ENCODE data around the gene LTB4R. TPM values are rescaled to one million over a fixed set of nuclear protein-coding genes. Genes with fewer than 3 reads are reported as not detected.
A peak's percentile ranks its signal among the peaks of the same experiment; 100 is the strongest.

The LTB4R gene, protein sequence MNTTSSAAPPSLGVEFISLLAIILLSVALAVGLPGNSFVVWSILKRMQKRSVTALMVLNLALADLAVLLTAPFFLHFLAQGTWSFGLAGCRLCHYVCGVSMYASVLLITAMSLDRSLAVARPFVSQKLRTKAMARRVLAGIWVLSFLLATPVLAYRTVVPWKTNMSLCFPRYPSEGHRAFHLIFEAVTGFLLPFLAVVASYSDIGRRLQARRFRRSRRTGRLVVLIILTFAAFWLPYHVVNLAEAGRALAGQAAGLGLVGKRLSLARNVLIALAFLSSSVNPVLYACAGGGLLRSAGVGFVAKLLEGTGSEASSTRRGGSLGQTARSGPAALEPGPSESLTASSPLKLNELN
- 1 to 10 TPM; 5.2 to 6.9 (median 6.2) TPM for polyA plus RNA-seq (ENCODE audit: insufficient read depth in 1 of 5, insufficient read length in 5 of 5, low replicate concordance in 1 of 5)
- long read RNA-seq, donor 1, partial matches to known transcripts: 0 of 1 reads
- long read RNA-seq, donor 1, other reads (novel, unspliced or antisense): 0 of 1 reads
- long read RNA-seq, donor 2: 0 reads
- long read RNA-seq, donor 3: 0 reads
- long read RNA-seq, donor 4, partial matches to known transcripts: 0 of 1 reads
- long read RNA-seq, donor 4, other reads (novel, unspliced or antisense): 0 of 1 reads
- long read RNA-seq, donor 5, full-length matches to known transcripts: 4 of 4 reads
- long read RNA-seq, donor 5, partial matches to known transcripts: 0 of 4 reads
- long read RNA-seq, donor 5, other reads (novel, unspliced or antisense): 0 of 4 reads
- long read RNA-seq, donor 6, full-length matches to known transcripts: 1 of 1 reads
- long read RNA-seq, donor 6, partial matches to known transcripts: 0 of 1 reads
- long read RNA-seq, donor 6, other reads (novel, unspliced or antisense): 0 of 1 reads
- long read RNA-seq, donor 7, full-length matches to known transcripts: 2 of 2 reads
- long read RNA-seq, donor 7, partial matches to known transcripts: 0 of 2 reads
- long read RNA-seq, donor 7, other reads (novel, unspliced or antisense): 0 of 2 reads
- long read RNA-seq, donor 8, partial matches to known transcripts: 0 of 1 reads
- long read RNA-seq, donor 8, other reads (novel, unspliced or antisense): 0 of 1 reads

DNA sequence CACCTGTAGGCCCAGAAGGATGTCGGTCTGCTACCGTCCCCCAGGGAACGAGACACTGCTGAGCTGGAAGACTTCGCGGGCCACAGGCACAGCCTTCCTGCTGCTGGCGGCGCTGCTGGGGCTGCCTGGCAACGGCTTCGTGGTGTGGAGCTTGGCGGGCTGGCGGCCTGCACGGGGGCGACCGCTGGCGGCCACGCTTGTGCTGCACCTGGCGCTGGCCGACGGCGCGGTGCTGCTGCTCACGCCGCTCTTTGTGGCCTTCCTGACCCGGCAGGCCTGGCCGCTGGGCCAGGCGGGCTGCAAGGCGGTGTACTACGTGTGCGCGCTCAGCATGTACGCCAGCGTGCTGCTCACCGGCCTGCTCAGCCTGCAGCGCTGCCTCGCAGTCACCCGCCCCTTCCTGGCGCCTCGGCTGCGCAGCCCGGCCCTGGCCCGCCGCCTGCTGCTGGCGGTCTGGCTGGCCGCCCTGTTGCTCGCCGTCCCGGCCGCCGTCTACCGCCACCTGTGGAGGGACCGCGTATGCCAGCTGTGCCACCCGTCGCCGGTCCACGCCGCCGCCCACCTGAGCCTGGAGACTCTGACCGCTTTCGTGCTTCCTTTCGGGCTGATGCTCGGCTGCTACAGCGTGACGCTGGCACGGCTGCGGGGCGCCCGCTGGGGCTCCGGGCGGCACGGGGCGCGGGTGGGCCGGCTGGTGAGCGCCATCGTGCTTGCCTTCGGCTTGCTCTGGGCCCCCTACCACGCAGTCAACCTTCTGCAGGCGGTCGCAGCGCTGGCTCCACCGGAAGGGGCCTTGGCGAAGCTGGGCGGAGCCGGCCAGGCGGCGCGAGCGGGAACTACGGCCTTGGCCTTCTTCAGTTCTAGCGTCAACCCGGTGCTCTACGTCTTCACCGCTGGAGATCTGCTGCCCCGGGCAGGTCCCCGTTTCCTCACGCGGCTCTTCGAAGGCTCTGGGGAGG is at the start of gene LTB4R:
LTB4R (plus strand) TSS at position 857 of the 959 bp plus-strand sequence. CDS start 4,150 bp downstream, outside the sequence.
- DNase-seq: peak; percentile 77 to 82

DNA sequence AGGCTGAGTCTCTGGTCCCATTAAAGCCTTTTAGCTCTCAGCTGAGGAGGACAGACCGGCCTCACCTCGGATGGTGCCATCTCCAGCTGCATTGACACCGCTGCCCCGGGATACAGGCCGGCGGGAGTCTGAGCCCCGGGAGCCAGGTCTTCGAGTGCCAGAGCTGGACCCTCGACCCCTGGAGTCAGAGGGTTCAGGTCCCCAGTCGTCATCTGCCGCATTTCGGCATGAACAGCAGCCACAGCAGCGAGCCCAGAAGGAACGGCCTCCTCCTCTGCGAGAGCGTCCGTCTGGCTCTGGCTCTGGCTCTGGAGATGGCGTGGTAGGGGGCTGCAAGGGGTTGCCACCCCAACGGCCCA is 49.4 kb upstream of the LTB4R start:
- no peak for DNase-seq

DNA sequence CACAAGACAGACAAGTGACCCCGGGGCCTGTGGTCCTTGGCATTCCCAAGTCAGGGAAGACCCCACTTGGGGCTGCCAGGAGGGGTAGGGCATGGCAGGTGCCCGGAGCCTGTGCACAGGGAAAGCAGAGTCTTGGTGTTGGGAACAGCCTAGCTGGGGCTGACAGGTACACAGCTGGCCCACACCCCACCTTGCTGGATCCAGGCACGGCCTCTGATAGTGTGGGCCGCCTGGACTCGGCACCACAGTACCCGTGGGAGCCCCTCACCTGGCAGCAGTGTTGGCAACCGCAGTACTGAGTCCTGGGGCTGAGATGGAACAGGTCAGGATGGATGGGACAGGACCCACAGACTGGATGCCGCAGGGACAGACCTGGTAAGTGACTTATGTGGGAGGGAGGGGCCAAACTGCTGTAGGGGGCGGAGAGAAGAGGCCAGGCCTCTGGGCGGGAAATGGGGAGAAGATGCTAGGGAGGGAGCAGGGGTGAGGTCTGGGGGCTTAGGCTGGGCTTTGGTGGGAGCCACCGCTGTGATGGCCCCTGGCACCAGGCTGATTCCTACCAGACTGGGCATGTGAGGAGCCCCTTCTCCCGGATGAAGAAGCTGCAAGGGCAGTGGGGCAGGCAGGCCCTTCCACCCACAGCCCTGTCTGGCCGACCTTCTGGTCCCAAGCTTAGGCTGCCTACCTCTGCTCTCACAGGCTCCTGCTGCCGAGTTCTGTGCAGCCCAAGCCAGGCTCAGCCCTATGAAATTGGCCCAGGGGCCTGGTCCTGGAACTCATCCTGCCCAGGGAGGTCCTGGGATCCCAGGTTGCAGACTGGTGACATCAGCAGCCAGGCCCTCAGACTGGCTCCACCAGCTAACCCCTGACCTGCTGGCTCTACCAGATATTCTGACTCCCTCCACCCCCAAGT is 48.2 kb upstream of the LTB4R start, which contains the start of gene TGM1:
TGM1 (minus strand) TSS at position 357 of the 913 bp plus-strand sequence. CDS start 825 bp downstream, outside the sequence.
- no peak for DNase-seq

DNA sequence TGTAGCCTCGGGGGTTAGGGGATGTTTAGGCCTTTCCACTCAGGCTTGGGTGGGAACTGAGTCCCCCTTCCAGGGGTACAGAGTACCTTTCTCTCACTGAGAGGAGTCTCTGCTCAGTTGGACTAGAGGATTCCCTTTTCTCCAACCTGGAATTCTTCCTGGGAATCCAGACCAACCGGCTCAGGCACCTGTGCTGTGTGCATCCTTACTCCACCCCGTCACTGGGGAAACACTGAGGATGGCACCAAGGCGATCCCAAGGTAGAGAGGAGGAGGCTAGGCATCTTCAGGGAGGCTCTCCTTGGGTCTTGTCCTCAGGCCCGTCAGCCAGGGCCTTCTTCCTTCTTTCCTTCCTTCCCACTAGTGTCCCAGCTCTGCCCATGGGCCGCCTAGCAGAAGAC is 47.5 kb upstream of the LTB4R start:
- DNase-seq: no peak

DNA sequence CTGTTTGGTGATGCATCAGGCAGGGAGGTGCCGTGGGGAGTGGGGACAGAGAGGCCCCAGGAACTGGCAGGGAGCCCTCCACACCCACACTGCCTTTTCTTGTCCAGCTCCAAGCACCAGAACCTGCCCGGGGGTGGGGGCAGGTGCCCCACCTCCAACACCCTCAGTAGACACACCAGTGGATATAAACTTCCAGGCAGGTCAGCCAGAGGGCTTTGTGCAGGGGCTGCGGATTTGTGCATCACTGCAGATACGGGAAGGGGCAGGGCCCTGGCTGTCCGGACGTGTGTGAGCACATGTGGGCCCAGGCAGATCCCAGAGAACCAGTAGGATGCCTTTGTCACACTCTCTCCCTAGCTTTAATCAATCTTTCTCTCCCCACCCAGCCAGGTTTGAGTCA is 47.0 kb upstream of the LTB4R start:
- DNase-seq: no peak

DNA sequence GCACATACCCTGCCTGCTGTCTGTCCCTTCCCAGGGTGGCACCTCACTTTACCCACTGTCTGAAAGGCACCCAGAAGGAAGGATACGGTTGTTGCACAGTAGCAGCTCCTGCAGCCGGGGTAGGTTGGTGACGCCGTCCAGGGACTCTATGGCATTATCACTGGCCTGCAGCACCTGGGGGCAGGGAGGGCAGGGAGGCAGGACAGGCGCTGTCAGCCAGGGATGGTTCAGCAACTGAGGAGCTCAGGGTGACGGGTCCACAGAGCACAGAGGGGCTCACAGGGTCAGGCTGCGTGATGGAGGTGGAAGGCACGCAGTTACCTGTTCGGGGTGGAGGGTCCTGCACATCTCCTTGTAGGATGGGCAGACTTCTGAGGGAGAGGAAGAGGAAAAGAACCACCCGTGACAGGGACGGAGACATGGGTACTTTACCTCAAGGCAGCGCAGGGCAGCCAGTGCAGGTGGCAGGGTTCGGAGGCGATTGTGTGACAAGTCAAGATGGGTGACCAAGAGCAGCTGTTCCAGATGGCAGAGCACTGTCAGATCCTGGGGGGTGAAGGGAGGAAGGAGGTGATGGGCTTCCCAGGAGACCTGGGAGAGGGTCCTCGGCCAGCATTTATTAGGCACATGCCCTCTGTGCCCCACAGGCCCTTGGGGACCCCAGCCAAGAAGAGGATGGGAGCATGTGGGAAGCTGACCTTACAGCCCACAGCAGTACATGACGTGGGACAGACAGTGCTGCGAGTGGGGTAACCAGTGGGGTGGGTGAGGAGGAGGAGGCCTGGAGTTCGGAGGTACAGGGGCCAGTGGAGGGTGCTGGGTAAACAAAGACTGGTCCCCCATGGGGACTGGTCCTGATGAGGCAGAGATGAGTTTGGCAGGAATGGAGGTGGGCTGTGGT is 44.7 kb upstream of the LTB4R start:
- no peak for DNase-seq

DNA sequence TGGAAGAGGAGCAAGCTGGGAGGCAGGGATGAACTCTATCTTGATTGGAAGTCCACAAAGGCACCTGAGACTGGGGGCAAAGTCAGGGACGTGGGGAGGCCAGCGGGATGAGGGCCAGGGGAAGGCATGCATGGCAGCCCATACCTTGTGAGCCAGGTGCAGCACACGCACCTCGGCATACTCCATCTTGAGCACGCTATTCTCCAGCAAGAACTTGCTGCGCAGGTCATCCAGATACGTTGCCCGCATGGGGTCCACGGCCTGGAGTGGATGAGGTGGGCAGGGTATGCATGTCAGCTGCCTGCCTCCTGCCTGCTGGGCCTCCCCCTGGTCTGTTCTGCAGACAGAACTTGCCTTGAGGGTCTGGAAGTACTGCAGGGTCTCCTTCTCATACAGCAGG is 43.8 kb upstream of the LTB4R start:
- DNase-seq: no peak

DNA sequence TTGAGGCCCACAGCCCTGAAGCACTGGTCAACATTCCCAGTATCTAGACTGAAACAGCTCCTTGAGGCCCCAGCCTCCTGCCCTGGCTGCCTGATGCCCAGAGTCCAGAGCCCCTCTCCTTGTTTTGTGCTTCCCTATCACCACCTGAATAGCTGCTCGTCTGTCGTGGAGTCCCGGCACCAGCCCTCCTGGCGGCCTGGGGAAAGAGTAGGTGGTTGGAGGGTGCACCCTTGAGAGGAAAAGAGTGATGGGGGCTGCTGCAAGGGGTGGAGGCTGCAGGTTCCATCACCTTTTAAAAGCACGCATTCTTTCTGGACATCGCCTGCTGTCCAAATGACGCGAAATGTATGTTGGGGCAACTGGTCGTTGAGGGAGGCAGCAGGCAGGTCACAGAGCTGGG is 43.1 kb upstream of the LTB4R start:
- DNase-seq: no peak

DNA sequence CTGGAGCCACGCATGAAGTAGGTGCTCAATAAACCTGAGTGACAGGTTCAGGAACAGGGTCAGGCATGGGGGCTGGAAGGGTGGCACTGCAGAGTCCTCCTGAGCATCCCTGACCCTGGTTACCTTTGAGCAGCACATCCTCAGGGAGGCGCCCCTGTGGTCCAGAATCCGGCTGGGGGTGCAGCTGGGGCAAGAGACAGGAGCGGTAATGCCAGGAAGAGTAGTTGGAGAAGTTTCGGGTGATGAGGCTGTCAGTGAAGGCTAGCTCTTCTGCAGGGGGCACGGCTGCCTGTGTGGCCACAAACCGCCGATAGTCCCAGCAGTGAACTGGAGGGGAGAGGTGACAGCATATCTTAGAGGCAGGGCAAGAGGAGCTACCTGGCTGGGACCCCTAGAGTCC is 41.9 kb upstream of the LTB4R start:
- DNase-seq: no peak

DNA sequence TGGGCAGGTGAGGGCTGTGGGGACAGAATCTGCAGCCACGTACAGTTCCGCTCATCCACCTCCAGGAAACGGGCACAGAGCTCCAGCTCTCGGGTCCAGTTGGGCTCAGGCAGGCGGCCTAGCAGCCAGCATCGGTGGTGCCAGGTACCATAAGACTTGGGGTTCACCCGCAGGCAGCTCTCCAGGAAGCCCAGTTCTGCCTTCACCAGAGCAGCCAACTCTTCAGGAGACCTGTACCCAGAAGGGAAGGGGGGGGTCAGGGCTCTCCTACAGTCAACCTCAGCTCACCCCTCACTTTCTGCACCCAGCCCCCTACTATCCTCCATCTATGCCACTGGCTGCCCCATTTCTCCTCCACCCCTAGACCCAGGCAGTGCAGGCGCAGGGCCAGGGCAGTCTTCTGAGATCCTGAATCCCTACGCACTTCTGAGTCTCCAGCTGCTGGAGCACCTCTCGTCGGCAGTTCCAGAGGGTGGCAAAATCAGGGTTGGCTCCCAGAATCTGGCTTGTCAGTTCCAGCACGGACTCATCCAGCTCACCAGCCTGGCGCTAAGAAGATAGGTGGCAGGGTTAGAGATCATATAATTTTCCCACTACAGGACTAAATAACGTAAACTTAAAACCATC is 41.3 kb upstream of the LTB4R start:
- no peak for DNase-seq

DNA sequence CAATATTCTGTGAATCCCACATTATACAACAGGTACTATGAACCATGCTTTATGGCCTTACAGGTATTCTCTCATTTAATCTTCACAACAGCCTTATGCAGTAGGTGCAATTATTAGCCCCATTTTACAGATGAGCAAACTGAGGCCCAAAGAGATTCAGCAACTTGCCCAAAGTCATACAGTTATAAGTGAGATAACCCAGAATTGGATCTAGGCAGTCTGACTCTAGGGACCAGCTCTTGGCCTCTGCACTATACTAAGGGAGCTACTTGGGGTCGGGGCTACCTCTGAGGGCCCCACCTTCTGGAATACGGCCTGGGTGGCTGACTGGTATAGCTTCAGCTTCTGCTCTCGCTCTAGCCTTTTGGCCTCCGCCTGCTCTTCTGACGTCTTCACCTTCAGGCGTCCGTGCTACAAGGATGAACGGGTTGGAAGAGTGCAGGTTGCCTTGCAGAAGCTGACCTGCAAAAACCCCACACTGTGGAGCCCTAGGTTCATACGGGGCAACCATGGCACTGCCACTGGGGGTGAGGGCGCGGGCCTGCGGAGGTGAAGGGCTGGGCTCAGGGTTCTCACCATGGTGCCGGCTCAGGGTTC is 40.7 kb upstream of the LTB4R start:
- DNase-seq: no peak

DNA sequence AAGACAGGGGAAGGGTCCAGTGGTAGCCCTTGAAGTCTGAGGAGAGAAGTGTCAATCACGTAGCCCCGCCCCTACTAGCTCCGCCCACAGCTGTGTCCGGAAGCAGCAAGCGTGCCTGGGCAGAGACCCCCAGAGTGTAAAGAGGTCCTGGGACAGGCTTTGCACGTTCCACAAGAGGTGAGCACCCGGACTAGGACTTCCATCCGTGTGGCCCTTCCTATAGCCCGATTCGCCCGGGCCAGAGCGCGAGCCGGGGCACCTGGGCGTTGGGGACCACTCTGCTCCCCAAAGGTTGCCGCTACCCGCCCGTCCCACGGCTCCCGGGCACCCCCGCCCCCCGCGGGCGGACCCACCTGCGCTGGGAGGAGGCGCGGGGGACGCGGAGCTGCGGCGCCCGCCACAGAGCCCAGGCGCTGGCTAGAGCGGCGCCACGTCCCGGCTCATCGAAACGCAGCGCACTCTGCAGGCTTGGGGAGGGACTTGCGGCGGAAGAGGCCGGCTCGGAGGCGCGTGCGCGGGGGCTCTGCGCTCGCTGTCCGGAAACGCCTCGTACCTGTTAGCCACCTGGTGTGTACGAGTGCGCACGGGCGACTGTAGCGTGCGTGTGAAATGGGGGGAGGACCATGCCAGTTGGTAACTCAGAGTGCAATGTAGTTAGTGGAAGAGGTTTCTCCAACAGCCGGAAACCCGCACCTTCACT is 40.0 kb upstream of the LTB4R start, which contains the start of gene RABGGTA:
RABGGTA (minus strand) TSS at position 464 of the 700 bp plus-strand sequence. CDS start 482 bp downstream, outside the sequence.
- DNase-seq: peak; percentile 82 to 83

DNA sequence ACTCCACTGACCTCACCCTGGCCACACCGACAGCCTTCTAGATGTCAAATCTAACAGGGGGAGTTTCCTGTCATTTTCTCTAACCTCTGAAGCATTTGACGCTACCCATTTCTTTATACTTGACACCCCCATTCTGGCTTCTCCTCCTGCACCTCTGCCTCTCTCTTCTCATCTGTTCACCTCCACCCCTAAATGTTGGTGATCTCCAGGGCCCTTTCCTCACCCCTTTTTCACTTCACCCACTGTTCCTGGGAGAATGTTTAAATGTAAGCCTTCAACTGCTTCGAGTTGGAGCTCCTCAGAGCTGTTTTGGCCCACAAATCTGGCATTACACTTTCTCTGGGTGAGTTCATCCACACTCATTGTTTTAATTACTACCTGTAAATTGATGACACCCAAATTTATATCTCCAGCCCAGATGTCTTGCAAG is 39.5 kb upstream of the LTB4R start:
- DNase-seq: peak in 1 of 2 donors; percentile 28

DNA sequence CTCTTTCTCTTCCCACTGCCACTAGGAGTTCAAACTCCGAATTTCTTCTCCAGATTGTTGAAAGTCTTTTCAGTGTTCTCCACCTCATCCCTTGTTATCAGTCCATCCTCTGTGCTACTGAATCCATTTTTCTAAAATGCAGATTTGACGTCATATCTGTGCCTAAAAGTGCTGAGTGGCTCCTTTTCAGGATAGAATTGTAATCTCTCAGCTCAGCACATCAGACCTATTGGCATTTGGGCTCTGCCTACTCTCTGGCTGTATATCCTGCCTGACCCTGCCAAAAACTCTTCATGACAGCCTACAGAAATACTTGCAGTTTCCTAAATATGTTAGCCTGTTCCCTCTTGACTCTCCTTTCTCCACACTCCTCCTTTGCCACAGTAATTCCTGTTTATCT is 38.8 kb upstream of the LTB4R start:
- no peak for DNase-seq

DNA sequence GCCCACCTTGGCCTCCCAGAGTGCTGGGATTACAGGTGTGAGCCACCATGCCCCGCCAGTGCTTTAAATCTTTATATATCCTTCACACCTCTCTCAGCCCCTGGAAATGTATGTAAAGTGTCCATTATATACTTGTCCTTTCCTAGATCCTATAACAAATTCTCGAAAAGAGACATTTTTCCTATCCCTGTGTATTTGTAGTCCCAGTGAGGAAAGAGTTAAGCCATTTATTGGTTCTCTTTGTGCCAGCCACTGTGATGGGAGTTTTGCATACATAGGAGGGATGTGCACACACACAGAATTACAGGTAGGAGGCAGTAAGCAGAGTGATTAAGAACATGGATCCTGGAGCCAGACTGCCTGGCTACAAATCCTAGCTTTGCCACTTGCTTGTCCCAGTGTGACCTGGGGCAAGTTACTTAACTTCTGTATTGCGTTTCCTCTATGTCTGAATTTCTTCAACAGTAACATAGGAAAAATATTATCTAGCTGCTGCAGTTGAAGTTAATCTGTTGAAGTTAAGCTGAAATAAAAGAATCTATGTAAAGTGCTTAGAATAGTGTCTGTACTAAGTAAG is 37.8 kb upstream of the LTB4R start:
- DNase-seq: no peak

DNA sequence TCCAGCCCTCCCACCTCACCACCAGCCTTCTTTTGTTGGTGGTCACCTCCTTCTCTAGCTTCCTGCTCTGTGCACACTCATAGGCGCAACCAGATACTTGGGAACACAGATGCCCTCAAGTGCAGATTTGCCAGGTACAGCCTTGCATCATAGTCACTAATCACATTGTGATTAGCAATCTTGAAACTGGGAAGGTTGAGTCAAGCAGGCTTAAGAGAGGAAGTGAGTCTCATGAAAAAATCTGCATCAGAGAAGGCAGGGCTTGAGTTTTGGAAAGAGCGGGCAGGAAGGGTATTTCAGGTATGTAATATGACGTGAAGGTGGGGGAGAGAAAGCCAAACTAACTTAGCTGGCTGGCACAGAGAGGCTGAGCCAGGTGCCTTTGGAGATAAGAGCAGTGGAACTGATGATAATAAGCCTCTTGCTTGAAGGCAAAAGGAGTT is 37.2 kb upstream of the LTB4R start:
- peak; percentile 21 to 25 for DNase-seq

DNA sequence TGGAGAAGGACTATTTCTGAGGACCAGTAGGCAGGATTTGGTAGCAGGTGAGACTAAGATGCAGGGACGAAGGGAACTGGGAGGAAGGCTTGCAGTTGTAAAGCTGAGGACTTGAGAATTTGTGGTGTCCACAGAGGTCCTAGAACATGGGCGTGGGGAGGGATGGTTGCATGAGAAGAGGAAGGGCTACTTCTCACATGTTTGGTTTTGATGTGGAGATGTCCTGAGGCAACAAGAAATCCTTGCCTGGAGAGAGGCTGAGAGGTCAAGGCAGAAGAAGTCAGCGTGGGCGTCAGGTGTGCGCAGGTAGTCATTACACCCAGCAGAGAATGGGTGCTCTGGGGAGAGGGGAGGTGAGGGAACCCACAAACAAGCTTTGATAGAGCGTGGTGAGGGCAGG is 34.2 kb upstream of the LTB4R start:
- no peak for DNase-seq

Measured in right lung (tissue), 10 donors.